ENCODE data around the gene SPR. TPM values are rescaled to one million over a fixed set of nuclear protein-coding genes. Genes with fewer than 3 reads are reported as not detected.

SPR gene
- total and polyA plus RNA-seq, 2 of the 13 experiments (the other 11 are each of a cell fraction or from before 2014, with no cell fraction given) = 34.0 to 96.0 TPM

GRCh38 chr2:72931280-72931910, 44.2 kb downstream of the SPR start:
- intact Hi-C loops (cut with micrococcal nuclease; ENCODE audit: unreplicated experiment) (no loop called here), in situ Hi-C loops (cut with HindIII; ENCODE audit: extremely low pct_ligation_motif_present, low pct_unique_long_range_greater_than_20kb) (no loop called here)
- WGBS (ENCODE audit: low lambda C conversion rate) = 63% methylated on average over 14 of the region's 14 CpGs
- H3K27me3 ChIP-seq (ENCODE audit: control insufficient read depth in 1 of 2, insufficient read depth in 2 of 2, low read length in 2 of 2) = peaks cover under 1 to 38% of the 10 kb centered on the region in 2 experiments; a peak in 4 of 5 replicates
- DNase-seq (ENCODE audit: low spot score) = no peak
- H3K79me2 ChIP-seq (ENCODE audit: insufficient read depth, low read length) = no peaks in the 10 kb centered on the region
- H3K4me3 ChIP-seq (replicated peaks in 1 of 3; ENCODE audit: insufficient read depth in 1 of 3, low read depth in 2 of 3, low read length in 3 of 3) = no peak overlapping the region
- H4K20me1 ChIP-seq (ENCODE audit: insufficient read depth, low read length) = no peaks in the 10 kb centered on the region; the same call in 1 of the 2 replicates
- ChIA-PET CTCF (ENCODE audit: low intra/inter-chr PET ratio, low total read pairs) (no interaction called here), POLR2A (no interaction called here)
- no peak for FAIRE-seq
- TF ChIP-seq LRRFIP1 (CRISPR knock-in tag; conservative IDR thresholded peaks at IDR 0.05) (no peak), ZNF280B (CRISPR knock-in tag; IDR thresholded peaks at IDR 0.05; ENCODE audit: borderline replicate concordance) (no peak), ZNF776 (CRISPR knock-in tag; IDR thresholded peaks at IDR 0.05) (no peak), PRDM15 (CRISPR knock-in tag; IDR thresholded peaks at IDR 0.05) (no peak), ZNF468 (CRISPR knock-in tag; IDR thresholded peaks at IDR 0.05) (no peak), MTA1 (CRISPR knock-in tag; IDR thresholded peaks at IDR 0.05; ENCODE audit: borderline replicate concordance) (no peak)
- no peak overlapping the region for H2AFZ ChIP-seq (ENCODE audit: low read length)
- H3K36me3 ChIP-seq (replicated peaks in 1 of 2; ENCODE audit: control insufficient read depth in 1 of 2, insufficient read depth in 2 of 2, low read length in 2 of 2) = no peaks in the 10 kb centered on the region
- H3K9me3 ChIP-seq (ENCODE audit: low read length) = no peaks in the 10 kb centered on the region
- no TSS peak for BruUV-seq (replicated peaks)
- no peak overlapping the region for H3K27ac ChIP-seq (ENCODE audit: extremely low read length, insufficient read depth, low read length)
- no peak overlapping the region for H3K4me2 ChIP-seq (ENCODE audit: low read depth, low read length)
- ATAC-seq = no peak
- no peak overlapping the region for H3K9ac ChIP-seq (ENCODE audit: insufficient read depth, low read depth, low read length)
- peaks cover 9% of the 10 kb centered on the region; the same call in 1 of the 2 replicates for H3K4me1 ChIP-seq (ENCODE audit: insufficient read depth, low read length)
